Adipocyte (in vitro differentiated cells): ENCODE measurements around the gene TSPAN31.

Experiments
- DNase-seq: peaks from one replicate; pipeline ENCODE4 v3.0.0-alpha.2; 2015; ENCODE audit warnings: low read depth
- H3K27me3 ChIP-seq: replicated peaks from 2 replicates; pipeline ENCODE4 v1.7.0; 2013; ENCODE audit warnings: mild to moderate bottlenecking, low read length, moderate library complexity; ENCODE audit not compliant: control insufficient read depth, insufficient read depth
- H3K36me3 ChIP-seq: 2 replicates; pipeline ENCODE4 v1.7.0; 2013; ENCODE audit warnings: low read length, mild to moderate bottlenecking, moderate library complexity; ENCODE audit not compliant: control insufficient read depth, insufficient read depth, severe bottlenecking
- H3K4me1 ChIP-seq: 2 replicates; pipeline ENCODE4 v1.7.0; 2013; ENCODE audit warnings: mild to moderate bottlenecking, low read length, moderate library complexity; ENCODE audit not compliant: control insufficient read depth, insufficient read depth
- H3K4me3 ChIP-seq: 2 replicates; pipeline ENCODE4 v1.7.0; 2013; ENCODE audit warnings: mild to moderate bottlenecking, low read length, moderate library complexity
- H3K9ac ChIP-seq: 2 replicates; pipeline ENCODE4 v1.7.0; 2013; ENCODE audit warnings: mild to moderate bottlenecking, low read length, moderate library complexity
- H3K9me3 ChIP-seq: 2 replicates; pipeline ENCODE4 v1.7.0; 2013; ENCODE audit warnings: mild to moderate bottlenecking, low read length, moderate library complexity; ENCODE audit not compliant: control insufficient read depth

Gene TSPAN31

DNA sequence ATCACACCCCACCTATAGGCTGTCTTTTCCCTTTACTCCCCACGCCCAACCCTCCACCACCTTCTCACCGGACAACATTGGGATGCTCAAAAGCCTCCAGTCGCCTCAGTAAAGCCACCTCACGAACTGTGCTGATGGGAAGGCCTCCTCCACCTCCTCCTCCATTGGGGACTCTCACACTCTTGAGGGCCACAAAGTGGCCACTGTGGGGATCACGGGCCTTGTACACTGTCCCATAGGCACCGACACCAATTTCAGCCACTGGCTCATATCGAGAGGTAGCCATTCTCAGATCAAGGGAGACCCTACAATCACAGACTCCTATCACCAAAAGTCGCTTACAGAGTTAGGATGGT, 6.6 kb downstream of the TSPAN31 start:
- peak overlapping the region; percentile 92 for H3K9ac ChIP-seq
- H3K4me1 ChIP-seq, result peaks cover 22% of the 10 kb centered on the region
- peaks cover 41% of the 10 kb centered on the region for H3K36me3 ChIP-seq
- peak overlapping the region; percentile 93 for H3K4me3 ChIP-seq
- no peaks in the 10 kb centered on the region for H3K9me3 ChIP-seq
- peaks cover 5% of the 10 kb centered on the region for H3K27me3 ChIP-seq
- DNase-seq, result no peak

- Histone ChIP-seq H3K27me3 (peaks cover 11% of the 10 kb centered on the region), H3K4me1 (peaks cover 20% of the 10 kb centered on the region), H3K9me3 (no peaks in the 10 kb centered on the region), H3K36me3 (peaks cover 35% of the 10 kb centered on the region), H3K4me3 (peak within 1 kb of the TSS; percentile 93), H3K9ac (peak within 1 kb of the TSS; percentile 92)
- peak; percentile 99 for DNase-seq
These were observed 7.2 kb downstream of the TSPAN31 start, which contains the start of gene CDK4 for GRCh38 chr12:57751788-57752667. CDK4 (minus strand) TSS chr12:57752310; CDS start chr12:57751717, 593 bp downstream.

- H3K9ac ChIP-seq, result peak overlapping the region; percentile 61
- peaks cover 11% of the 10 kb centered on the region for H3K27me3 ChIP-seq
- no peak for DNase-seq
- peaks cover 29% of the 10 kb centered on the region for H3K36me3 ChIP-seq
- H3K4me1 ChIP-seq, result peaks cover 20% of the 10 kb centered on the region
- H3K4me3 ChIP-seq, result peak overlapping the region; percentile 93
- no peaks in the 10 kb centered on the region for H3K9me3 ChIP-seq
These were observed 7.8 kb downstream of the TSPAN31 start for GRCh38 chr12:57752668-57753000.

DNA sequence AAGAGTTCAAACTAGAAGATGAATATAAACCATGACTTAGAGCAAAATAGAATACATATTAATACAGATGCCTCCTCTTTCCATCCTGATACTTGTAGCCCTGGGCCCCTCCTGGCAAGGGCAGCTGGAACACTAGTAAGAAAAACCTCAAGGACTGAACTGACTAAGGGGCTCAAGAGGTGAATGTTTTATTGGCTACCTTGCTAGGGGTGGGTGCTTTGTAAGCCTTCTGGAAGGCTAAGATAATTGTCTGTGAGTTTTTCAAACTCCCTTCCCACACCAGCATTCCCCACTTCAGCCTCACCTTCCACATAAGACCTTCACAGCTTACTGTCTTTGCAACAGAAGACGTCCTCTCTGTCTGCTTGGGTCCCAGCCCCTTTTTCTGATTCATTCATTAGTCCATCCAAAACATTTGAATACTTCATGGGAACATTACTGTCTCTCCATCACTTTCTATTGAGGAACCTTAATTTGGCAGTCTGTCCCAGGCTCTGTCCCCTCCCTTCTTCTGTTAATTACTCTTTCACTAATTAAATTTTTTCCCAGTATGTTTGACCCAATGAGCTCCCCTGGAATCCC, 9.0 kb downstream of the TSPAN31 start:
- Histone ChIP-seq H3K36me3 (peaks cover 17% of the 10 kb centered on the region), H3K9ac (no peak overlapping the region), H3K4me3 (no peak overlapping the region), H3K4me1 (peaks cover 20% of the 10 kb centered on the region), H3K9me3 (no peaks in the 10 kb centered on the region), H3K27me3 (peaks cover 11% of the 10 kb centered on the region)
- no peak for DNase-seq

- H3K4me3 ChIP-seq, result peak within 1 kb of the TSS; percentile 69
- no peak within 1 kb of the TSS for H3K9ac ChIP-seq
- no peaks in the 10 kb centered on the region for H3K9me3 ChIP-seq
- H3K36me3 ChIP-seq, result peaks cover 10% of the 10 kb centered on the region
- DNase-seq, result peak; percentile 47
- H3K4me1 ChIP-seq, result peaks cover 20% of the 10 kb centered on the region
- H3K27me3 ChIP-seq, result peaks cover 11% of the 10 kb centered on the region
These were observed 9.8 kb downstream of the TSPAN31 start, which contains the start of gene MARCHF9 for GRCh38 chr12:57754411-57755193. MARCHF9 (plus strand) TSS chr12:57755103; CDS start chr12:57755529, 426 bp downstream.

- Histone ChIP-seq H3K4me1 (peaks cover 20% of the 10 kb centered on the region), H3K36me3 (peaks cover 8% of the 10 kb centered on the region), H3K27me3 (peaks cover 11% of the 10 kb centered on the region), H3K4me3 (no peak overlapping the region), H3K9me3 (no peaks in the 10 kb centered on the region), H3K9ac (no peak overlapping the region)
- DNase-seq, result no peak
These were observed 10.3 kb downstream of the TSPAN31 start for GRCh38 chr12:57755194-57755453.

- Histone ChIP-seq H3K36me3 (peaks cover 2% of the 10 kb centered on the region), H3K9ac (no peak overlapping the region), H3K27me3 (peaks cover 11% of the 10 kb centered on the region), H3K4me3 (peak overlapping the region; percentile 67), H3K4me1 (peaks cover 17% of the 10 kb centered on the region), H3K9me3 (no peaks in the 10 kb centered on the region)
- peak; percentile 53 for DNase-seq
These were observed 10.9 kb downstream of the TSPAN31 start for GRCh38 chr12:57755454-57756372.

DNA sequence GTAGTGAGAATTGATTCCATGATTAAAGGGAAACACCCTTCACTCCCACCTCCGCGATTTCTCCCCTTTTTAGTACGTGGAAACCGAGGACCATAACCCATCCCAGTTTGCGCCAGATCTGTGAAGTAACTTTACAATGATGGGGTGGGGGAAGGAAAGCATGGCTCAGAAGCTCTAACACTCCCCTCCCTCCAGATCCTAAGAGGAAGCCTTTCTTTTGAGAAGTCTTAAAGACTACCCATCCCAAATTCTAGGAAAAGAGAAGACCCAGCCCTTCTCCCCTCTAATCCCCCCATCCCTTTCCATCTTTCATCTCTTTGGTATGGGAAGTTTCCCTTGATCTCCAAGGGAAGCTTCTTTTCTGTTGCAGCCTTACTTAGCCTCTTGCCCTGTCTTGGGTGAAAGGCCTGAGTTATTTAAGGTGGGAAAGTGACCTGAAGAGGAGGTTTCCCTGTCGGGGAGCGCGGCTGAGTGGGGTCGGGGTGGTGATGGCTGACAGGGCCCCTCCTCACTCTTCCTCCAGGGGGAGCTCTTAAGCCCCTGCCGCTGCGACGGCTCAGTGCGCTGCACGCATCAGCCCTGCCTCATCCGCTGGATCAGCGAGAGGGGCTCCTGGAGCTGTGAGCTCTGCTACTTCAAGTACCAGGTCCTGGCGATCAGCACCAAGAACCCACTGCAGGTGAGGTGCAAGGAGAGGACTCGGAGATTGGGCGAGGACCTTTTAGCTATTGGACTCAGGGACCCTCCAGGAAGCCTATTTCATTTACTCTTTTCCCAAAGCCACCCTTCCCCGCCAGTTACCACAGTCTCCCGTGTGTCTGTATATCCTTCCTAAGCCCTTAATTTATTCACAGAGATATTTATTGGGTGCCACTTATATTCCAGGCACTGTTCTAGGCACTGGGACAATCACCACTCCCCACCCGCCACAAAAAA, 11.8 kb downstream of the TSPAN31 start:
- no peak for DNase-seq
- peaks cover 13% of the 10 kb centered on the region for H3K27me3 ChIP-seq
- no peaks in the 10 kb centered on the region for H3K36me3 ChIP-seq
- no peaks in the 10 kb centered on the region for H3K9me3 ChIP-seq
- peaks cover 9% of the 10 kb centered on the region for H3K4me1 ChIP-seq
- H3K4me3 ChIP-seq, result no peak overlapping the region
- H3K9ac ChIP-seq, result no peak overlapping the region

GRCh38 chr12:57757771-57758170, 12.9 kb downstream of the TSPAN31 start:
- Histone ChIP-seq H3K27me3 (peaks cover 13% of the 10 kb centered on the region), H3K36me3 (no peaks in the 10 kb centered on the region), H3K9me3 (no peaks in the 10 kb centered on the region), H3K4me1 (peaks cover 6% of the 10 kb centered on the region), H3K4me3 (no peak overlapping the region), H3K9ac (no peak overlapping the region)
- DNase-seq, result no peak
